H1 (cell line): ENCODE measurements around the gene SLC17A4. TPM values are rescaled to one million over a fixed set of nuclear protein-coding genes. Genes with fewer than 3 reads are reported as not detected.

ENCODE experiments used
- KDM5A ChIP-seq: fragments of 200-600 bp; IDR thresholded peaks from 2 replicates; pipeline ENCODE4 v1.7.1; 2012; ENCODE audit warnings: mild to moderate bottlenecking, low read length, inconsistent platforms, mixed read lengths
- TAF1 ChIP-seq: IDR thresholded peaks from 2 replicates; pipeline ENCODE4 v1.6.1; 2011; ENCODE audit warnings: mild to moderate bottlenecking, low read depth, low read length
- polyA plus RNA-seq, 7 experiments: library from polyadenylated mRNA; depleted of rRNA in 3 of 7; stranded (reverse) in 5 of 7; unstranded in 2 of 7; fragments of >200 nt in 5 of 7; fragments of 200-250 nt in 2 of 7; gene quantifications; 1 replicate in 5 of 7; 2 replicates in 1 of 7; 4 replicates in 1 of 7; pipeline versions ENCODE4 v1.2.1 to v1.2.3, GENCODE V29; 2011 to 2013; ENCODE audit warnings: missing spikeins in 2 of 7, mixed read lengths in 2 of 7
- total RNA-seq: library from RNA; stranded (reverse); fragmentation: NEBNext Ultra II Directional; extraction: Animal tissue kit (Norgen Biotek cat#: 25700); gene quantifications from 2 replicates; pipeline ENCODE4 v1.2.1, GENCODE V29; 2021

Gene SLC17A4
- total and polyA plus RNA-seq, 2 of the 8 experiments (the other 6 are each of a cell fraction or from before 2014, with no cell fraction given), result not detected

GRCh38 chr6:25750906-25751305, 3.6 kb upstream of the SLC17A4 start (continued):
- TF ChIP-seq TAF1 (no peak), KDM5A (no peak)
